ENCODE measurements around the gene PATZ1. TPM values are rescaled to one million over a fixed set of nuclear protein-coding genes. Genes with fewer than 3 reads are reported as not detected.

Gene PATZ1
- total RNA-seq, 4 donors from 2014 or later: 27.1 to 33.5 (median 31.3) TPM

DNA sequence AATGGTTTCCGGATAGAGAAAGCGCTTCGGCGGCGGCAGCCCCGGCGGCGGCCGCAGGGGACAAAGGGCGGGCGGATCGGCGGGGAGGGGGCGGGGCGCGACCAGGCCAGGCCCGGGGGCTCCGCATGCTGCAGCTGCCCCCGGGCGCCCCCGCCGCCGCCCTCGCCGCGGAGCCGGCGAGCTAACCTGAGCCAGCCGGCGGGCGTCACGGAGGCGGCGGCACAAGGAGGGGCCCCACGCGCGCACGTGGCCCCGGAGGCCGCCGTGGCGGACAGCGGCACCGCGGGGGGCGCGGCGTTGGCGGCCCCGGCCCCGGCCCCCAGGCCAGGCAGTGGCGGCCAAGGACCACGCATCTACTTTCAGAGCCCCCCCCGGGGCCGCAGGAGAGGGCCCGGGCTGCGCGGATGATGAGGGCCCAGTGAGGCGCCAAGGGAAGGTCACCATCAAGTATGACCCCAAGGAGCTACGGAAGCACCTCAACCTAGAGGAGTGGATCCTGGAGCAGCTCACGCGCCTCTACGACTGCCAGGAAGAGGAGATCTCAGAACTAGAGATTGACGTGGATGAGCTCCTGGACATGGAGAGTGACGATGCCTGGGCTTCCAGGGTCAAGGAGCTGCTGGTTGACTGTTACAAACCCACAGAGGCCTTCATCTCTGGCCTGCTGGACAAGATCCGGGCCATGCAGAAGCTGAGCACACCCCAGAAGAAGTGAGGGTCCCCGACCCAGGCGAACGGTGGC lies 69.5 kb downstream of the PATZ1 start:
- Histone ChIP-seq H3K27ac (no peak overlapping the region), H3K36me3 (peaks cover 0 to 84% (median 9%) of the 10 kb centered on the region in 3 donors), H3K27me3 (no peaks in the 10 kb centered on the region), H3K4me1 (peaks cover 0 to 12% (median 0%) of the 10 kb centered on the region in 4 donors), H3K9me3 (no peaks in the 10 kb centered on the region), H3K4me3 (no peak overlapping the region)
- TF ChIP-seq EP300 (IDR thresholded peaks at IDR 0.05) (no peak), POLR2A (IDR thresholded peaks at IDR 0.05) (no peak)
- TF ChIP-seq, protein P1, sequence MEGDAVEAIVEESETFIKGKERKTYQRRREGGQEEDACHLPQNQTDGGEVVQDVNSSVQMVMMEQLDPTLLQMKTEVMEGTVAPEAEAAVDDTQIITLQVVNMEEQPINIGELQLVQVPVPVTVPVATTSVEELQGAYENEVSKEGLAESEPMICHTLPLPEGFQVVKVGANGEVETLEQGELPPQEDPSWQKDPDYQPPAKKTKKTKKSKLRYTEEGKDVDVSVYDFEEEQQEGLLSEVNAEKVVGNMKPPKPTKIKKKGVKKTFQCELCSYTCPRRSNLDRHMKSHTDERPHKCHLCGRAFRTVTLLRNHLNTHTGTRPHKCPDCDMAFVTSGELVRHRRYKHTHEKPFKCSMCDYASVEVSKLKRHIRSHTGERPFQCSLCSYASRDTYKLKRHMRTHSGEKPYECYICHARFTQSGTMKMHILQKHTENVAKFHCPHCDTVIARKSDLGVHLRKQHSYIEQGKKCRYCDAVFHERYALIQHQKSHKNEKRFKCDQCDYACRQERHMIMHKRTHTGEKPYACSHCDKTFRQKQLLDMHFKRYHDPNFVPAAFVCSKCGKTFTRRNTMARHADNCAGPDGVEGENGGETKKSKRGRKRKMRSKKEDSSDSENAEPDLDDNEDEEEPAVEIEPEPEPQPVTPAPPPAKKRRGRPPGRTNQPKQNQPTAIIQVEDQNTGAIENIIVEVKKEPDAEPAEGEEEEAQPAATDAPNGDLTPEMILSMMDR (IDR thresholded peaks at IDR 0.05): no peak
- 88 to 95% methylated on average over 54 to 67 of the region's 69 CpGs for WGBS, 2 donors
- no peak for DNase-seq (ENCODE audit: low spot score in 2 of 2)

Small RNA genes within 50 kb of the gene (small RNA-seq; reads per million reads assigned to genes)
- gene RNA5SP496 (not detected), gene RNU6-338P (not detected)

Other genes with a start within 250 kb of the PATZ1 start
- 100 to 1,000 TPM; 591 to 706 (median 650) TPM for gene SELENOM, start 238.8 kb downstream of the PATZ1 start, total RNA-seq
- 1 to 10 TPM in 1 of 4 donors, under 1 TPM in 3; 0.20 to 1.0 (median 0.67) TPM for gene INPP5J, start 223.4 kb downstream of the PATZ1 start, total RNA-seq
- gene PLA2G3, start 205.8 kb downstream of the PATZ1 start, total RNA-seq: not detected
- gene RNF185, start 186.2 kb downstream of the PATZ1 start, total RNA-seq: 10 to 100 TPM; 34.5 to 44.4 (median 38.8) TPM
- gene LIMK2, start 134.0 kb downstream of the PATZ1 start, total RNA-seq: 10 to 100 TPM; 50.0 to 67.2 (median 56.9) TPM
- 100 to 1,000 TPM in 1 of 4 donors, 10 to 100 TPM in 3; 54.8 to 106 (median 80.5) TPM for gene PIK3IP1, start 53.9 kb downstream of the PATZ1 start, total RNA-seq
- gene DRG1, start 53.3 kb upstream of the PATZ1 start, total RNA-seq: 10 to 100 TPM; 35.9 to 86.7 (median 51.9) TPM
- gene EIF4ENIF1, start 143.5 kb upstream of the PATZ1 start, total RNA-seq: 10 to 100 TPM; 14.4 to 31.8 (median 17.5) TPM
- gene SFI1, start 150.2 kb upstream of the PATZ1 start, total RNA-seq: 10 to 100 TPM; 30.4 to 66.9 (median 49.5) TPM

Measured in tibial nerve (tissue), 4 donors.